Measurements from ENCODE around the gene CHCHD4.

CHCHD4 gene

DNA sequence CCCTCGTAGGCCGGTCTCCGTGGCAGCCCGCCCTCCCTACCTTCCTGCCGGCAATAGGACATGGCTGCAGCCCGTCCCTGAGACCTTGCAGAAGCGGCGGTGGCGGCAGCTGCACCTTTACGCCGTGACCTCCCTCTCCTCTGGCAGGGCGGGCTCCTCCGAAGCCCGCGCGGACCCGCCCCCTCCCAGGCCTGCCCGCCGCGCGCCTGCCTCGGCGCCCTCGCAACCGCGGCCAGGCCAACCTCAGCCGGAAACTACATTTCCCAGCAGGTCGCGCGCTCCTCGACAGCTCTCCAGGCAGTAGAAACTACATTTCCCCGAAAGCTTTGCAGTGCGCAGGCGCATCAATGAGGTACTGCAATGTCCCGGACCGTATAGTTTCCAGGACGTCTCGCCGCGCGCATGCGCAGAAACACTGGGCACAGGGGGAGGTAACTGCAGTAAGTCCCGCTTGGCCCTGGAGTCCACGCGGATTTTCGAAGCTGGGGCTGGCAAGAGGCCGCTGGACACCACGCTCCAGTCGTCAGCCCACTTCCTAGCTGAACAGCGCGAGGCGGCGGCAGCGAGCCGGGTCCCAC, at the start of gene CHCHD4, which contains the start of gene TMEM43:
TSS of gene CHCHD4 (minus strand) at position 256 of the 578 bp plus-strand sequence. CDS start at position 62, 194 bp downstream.
TSS of gene TMEM43 (plus strand) at position 438 of the 578 bp plus-strand sequence. CDS start 142 bp downstream, outside the sequence.
- Histone ChIP-seq H3K27ac (ENCODE audit: low read length) (no peak within 1 kb of the TSS), H3K4me1 (ENCODE audit: control insufficient read depth, insufficient read depth, low read length) (peaks cover 2% of the 10 kb centered on the region), H3K9me3 (ENCODE audit: control insufficient read depth, insufficient read depth, low read length) (no peaks in the 10 kb centered on the region), H3K4me3 (ENCODE audit: low read length) (peak within 1 kb of the TSS; percentile 83), H3K36me3 (ENCODE audit: control insufficient read depth, insufficient read depth, low read length) (no peaks in the 10 kb centered on the region), H3K27me3 (ENCODE audit: control insufficient read depth, insufficient read depth, low read length) (no peaks in the 10 kb centered on the region)
- no CpG with 5 or more reads among the region's 55 CpGs for WGBS (ENCODE audit: insufficient coverage, insufficient read length)
- DNase-seq (ENCODE audit: low read depth, low spot score): peak; percentile 89

GRCh38 chr3:14172496-14172895, 47.8 kb upstream of the CHCHD4 start:
- no peak overlapping the region for H3K27ac ChIP-seq (ENCODE audit: low read length)
- H3K36me3 ChIP-seq (ENCODE audit: control insufficient read depth, insufficient read depth, low read length): peaks cover 14% of the 10 kb centered on the region; the same call in 1 of the 2 replicates
- no peaks in the 10 kb centered on the region for H3K4me1 ChIP-seq (ENCODE audit: control insufficient read depth, insufficient read depth, low read length)
- WGBS (ENCODE audit: insufficient coverage, insufficient read length): no CpG with 5 or more reads among the region's 5 CpGs
- no peaks in the 10 kb centered on the region for H3K27me3 ChIP-seq (ENCODE audit: control insufficient read depth, insufficient read depth, low read length)
- no peaks in the 10 kb centered on the region for H3K9me3 ChIP-seq (ENCODE audit: control insufficient read depth, insufficient read depth, low read length)
- no peak for DNase-seq (ENCODE audit: low read depth, low spot score)
- no peak overlapping the region for H3K4me3 ChIP-seq (ENCODE audit: low read length)

DNA sequence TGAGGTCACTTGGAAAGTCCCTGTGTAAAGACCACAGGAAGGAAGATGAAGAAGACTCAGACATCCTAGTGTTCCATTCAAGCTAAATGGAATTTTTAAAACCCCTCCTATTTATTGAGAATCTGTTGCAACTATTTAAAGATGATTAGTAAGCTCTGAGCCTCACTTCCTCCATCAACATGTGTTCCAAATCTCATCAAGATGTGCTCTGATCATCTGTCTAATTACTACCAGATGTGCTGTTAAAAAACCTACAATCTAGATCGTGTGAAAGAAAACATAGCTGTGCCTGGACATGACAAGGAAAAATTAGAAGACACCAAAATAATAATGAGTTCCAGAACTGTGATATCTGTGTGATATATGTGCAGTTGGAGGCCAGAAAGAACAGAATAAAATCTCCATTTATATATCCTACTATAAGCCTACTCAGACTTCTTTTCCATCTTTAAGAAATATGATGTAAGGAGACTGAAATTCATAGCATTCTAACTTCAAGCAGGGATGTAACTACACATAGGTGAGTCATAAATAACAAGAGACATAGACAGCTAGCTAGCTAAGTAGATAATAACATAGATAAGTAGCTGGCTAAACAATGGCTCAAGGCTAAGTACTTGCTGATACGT, 46.0 kb upstream of the CHCHD4 start:
- no CpG with 5 or more reads among the region's 2 CpGs for WGBS (ENCODE audit: insufficient coverage, insufficient read length)
- Histone ChIP-seq H3K27ac (ENCODE audit: low read length) (no peak overlapping the region), H3K4me3 (ENCODE audit: low read length) (no peak overlapping the region), H3K9me3 (ENCODE audit: control insufficient read depth, insufficient read depth, low read length) (no peaks in the 10 kb centered on the region), H3K27me3 (ENCODE audit: control insufficient read depth, insufficient read depth, low read length) (no peaks in the 10 kb centered on the region), H3K4me1 (ENCODE audit: control insufficient read depth, insufficient read depth, low read length) (no peaks in the 10 kb centered on the region), H3K36me3 (ENCODE audit: control insufficient read depth, insufficient read depth, low read length) (peaks cover 23% of the 10 kb centered on the region)
- DNase-seq (ENCODE audit: low read depth, low spot score): no peak

- Histone ChIP-seq H3K4me1 (ENCODE audit: control insufficient read depth, insufficient read depth, low read length) (no peaks in the 10 kb centered on the region), H3K9me3 (ENCODE audit: control insufficient read depth, insufficient read depth, low read length) (no peaks in the 10 kb centered on the region), H3K36me3 (ENCODE audit: control insufficient read depth, insufficient read depth, low read length) (peaks cover 29% of the 10 kb centered on the region), H3K27ac (ENCODE audit: low read length) (no peak overlapping the region), H3K27me3 (ENCODE audit: control insufficient read depth, insufficient read depth, low read length) (no peaks in the 10 kb centered on the region), H3K4me3 (ENCODE audit: low read length) (no peak overlapping the region)
- no peak for DNase-seq (ENCODE audit: low read depth, low spot score)
Observed at GRCh38 chr3:14169871-14170270, 45.2 kb upstream of the CHCHD4 start.

- H3K36me3 ChIP-seq (ENCODE audit: control insufficient read depth, insufficient read depth, low read length): peaks cover 33% of the 10 kb centered on the region
Observed at GRCh38 chr3:14169435-14169834, 44.8 kb upstream of the CHCHD4 start.

GRCh38 chr3:14166877-14167603, 42.4 kb upstream of the CHCHD4 start:
- WGBS (ENCODE audit: insufficient coverage, insufficient read length): no CpG with 5 or more reads among the region's 9 CpGs
- H3K36me3 ChIP-seq (ENCODE audit: control insufficient read depth, insufficient read depth, low read length): peaks cover 35% of the 10 kb centered on the region
- H3K4me3 ChIP-seq (ENCODE audit: low read length): no peak overlapping the region
- H3K27ac ChIP-seq (ENCODE audit: low read length): no peak overlapping the region
- DNase-seq (ENCODE audit: low read depth, low spot score): no peak
- H3K9me3 ChIP-seq (ENCODE audit: control insufficient read depth, insufficient read depth, low read length): no peaks in the 10 kb centered on the region; the same call in 1 of the 2 replicates
- no peaks in the 10 kb centered on the region for H3K27me3 ChIP-seq (ENCODE audit: control insufficient read depth, insufficient read depth, low read length)
- no peaks in the 10 kb centered on the region for H3K4me1 ChIP-seq (ENCODE audit: control insufficient read depth, insufficient read depth, low read length)

More at GRCh38 chr3:14169435-14169834, 44.8 kb upstream of the CHCHD4 start:
- no peaks in the 10 kb centered on the region for H3K9me3 ChIP-seq (ENCODE audit: control insufficient read depth, insufficient read depth, low read length)
- DNase-seq (ENCODE audit: low read depth, low spot score): no peak
- no peak overlapping the region for H3K4me3 ChIP-seq (ENCODE audit: low read length)
- no peaks in the 10 kb centered on the region for H3K4me1 ChIP-seq (ENCODE audit: control insufficient read depth, insufficient read depth, low read length)
- WGBS (ENCODE audit: insufficient coverage, insufficient read length): no CpG with 5 or more reads among the region's 2 CpGs
- no peaks in the 10 kb centered on the region for H3K27me3 ChIP-seq (ENCODE audit: control insufficient read depth, insufficient read depth, low read length)
- no peak overlapping the region for H3K27ac ChIP-seq (ENCODE audit: low read length)

- H3K4me1 ChIP-seq (ENCODE audit: control insufficient read depth, insufficient read depth, low read length): no peaks in the 10 kb centered on the region
- WGBS (ENCODE audit: insufficient coverage, insufficient read length): no CpG with 5 or more reads among the region's 2 CpGs
- no peaks in the 10 kb centered on the region for H3K27me3 ChIP-seq (ENCODE audit: control insufficient read depth, insufficient read depth, low read length)
- H3K36me3 ChIP-seq (ENCODE audit: control insufficient read depth, insufficient read depth, low read length): peaks cover 41% of the 10 kb centered on the region
- H3K27ac ChIP-seq (ENCODE audit: low read length): no peak overlapping the region
- no peaks in the 10 kb centered on the region; the same call in 1 of the 2 replicates for H3K9me3 ChIP-seq (ENCODE audit: control insufficient read depth, insufficient read depth, low read length)
- no peak overlapping the region for H3K4me3 ChIP-seq (ENCODE audit: low read length)
- no peak for DNase-seq (ENCODE audit: low read depth, low spot score)
Observed at GRCh38 chr3:14162178-14162577, 37.5 kb upstream of the CHCHD4 start.

DNA sequence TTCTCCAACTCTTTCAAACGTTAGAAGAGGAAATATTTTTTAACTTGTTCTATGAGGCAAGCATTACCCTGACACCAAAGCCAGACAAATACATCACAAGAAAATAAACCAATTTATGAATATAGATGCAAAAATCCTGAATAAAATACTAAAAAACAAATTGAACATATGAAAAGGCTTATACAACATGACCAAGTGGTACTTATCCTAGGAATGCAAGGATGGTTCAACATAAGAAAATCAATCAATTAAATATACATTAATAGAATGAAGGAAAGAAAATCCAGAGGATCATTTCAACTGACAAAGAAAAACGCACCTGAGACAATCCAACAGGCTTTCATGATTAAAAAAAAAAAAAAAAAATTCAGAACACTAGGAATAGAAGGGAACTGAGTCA, 36.6 kb upstream of the CHCHD4 start:
- peaks cover 39% of the 10 kb centered on the region for H3K36me3 ChIP-seq (ENCODE audit: control insufficient read depth, insufficient read depth, low read length)
- H3K27ac ChIP-seq (ENCODE audit: low read length): no peak overlapping the region
- H3K4me3 ChIP-seq (ENCODE audit: low read length): no peak overlapping the region
- H3K27me3 ChIP-seq (ENCODE audit: control insufficient read depth, insufficient read depth, low read length): no peaks in the 10 kb centered on the region
- DNase-seq (ENCODE audit: low read depth, low spot score): no peak
- no CpG with 5 or more reads among the region's 2 CpGs for WGBS (ENCODE audit: insufficient coverage, insufficient read length)
- no peaks in the 10 kb centered on the region; the same call in 1 of the 2 replicates for H3K9me3 ChIP-seq (ENCODE audit: control insufficient read depth, insufficient read depth, low read length)
- H3K4me1 ChIP-seq (ENCODE audit: control insufficient read depth, insufficient read depth, low read length): no peaks in the 10 kb centered on the region

DNA sequence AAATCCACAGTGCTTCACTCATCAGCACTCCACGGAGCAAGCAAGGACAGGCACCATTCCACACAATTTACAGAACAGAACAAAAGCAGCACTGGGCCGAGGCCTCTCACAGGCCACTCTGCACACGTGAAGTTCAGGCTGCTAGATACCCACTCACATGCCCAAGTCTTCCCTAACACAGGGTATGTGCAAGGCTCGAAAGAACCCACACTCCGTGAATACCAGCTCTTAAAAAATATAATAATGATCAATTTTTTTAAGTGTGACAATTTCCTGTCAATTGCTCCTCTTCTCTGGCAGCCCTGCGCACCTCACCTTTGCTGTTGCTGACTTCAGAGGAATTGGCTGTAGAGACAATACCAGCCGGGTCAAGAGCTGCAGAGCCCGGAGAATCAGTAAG, 34.8 kb upstream of the CHCHD4 start:
- Histone ChIP-seq H3K4me1 (ENCODE audit: control insufficient read depth, insufficient read depth, low read length) (no peaks in the 10 kb centered on the region), H3K9me3 (ENCODE audit: control insufficient read depth, insufficient read depth, low read length) (no peaks in the 10 kb centered on the region; the same call in 1 of the 2 replicates), H3K27me3 (ENCODE audit: control insufficient read depth, insufficient read depth, low read length) (no peaks in the 10 kb centered on the region), H3K27ac (ENCODE audit: low read length) (no peak overlapping the region), H3K4me3 (ENCODE audit: low read length) (no peak overlapping the region), H3K36me3 (ENCODE audit: control insufficient read depth, insufficient read depth, low read length) (peaks cover 30% of the 10 kb centered on the region)
- DNase-seq (ENCODE audit: low read depth, low spot score): no peak
- WGBS (ENCODE audit: insufficient coverage, insufficient read length): no CpG with 5 or more reads among the region's 8 CpGs

- Histone ChIP-seq H3K36me3 (ENCODE audit: control insufficient read depth, insufficient read depth, low read length) (peaks cover 34% of the 10 kb centered on the region), H3K27me3 (ENCODE audit: control insufficient read depth, insufficient read depth, low read length) (no peaks in the 10 kb centered on the region), H3K4me3 (ENCODE audit: low read length) (no peak overlapping the region), H3K9me3 (ENCODE audit: control insufficient read depth, insufficient read depth, low read length) (no peaks in the 10 kb centered on the region; the same call in 1 of the 2 replicates), H3K4me1 (ENCODE audit: control insufficient read depth, insufficient read depth, low read length) (no peaks in the 10 kb centered on the region), H3K27ac (ENCODE audit: low read length) (no peak overlapping the region)
- no peak for DNase-seq (ENCODE audit: low read depth, low spot score)
- WGBS (ENCODE audit: insufficient coverage, insufficient read length): no CpG with 5 or more reads among the region's 14 CpGs
Observed at GRCh38 chr3:14158370-14158769, 33.7 kb upstream of the CHCHD4 start.
